ENCODE results near the gene SOBP. TPM values are rescaled to one million over a fixed set of nuclear protein-coding genes. Genes with fewer than 3 reads are reported as not detected.
A peak's percentile ranks its signal among the peaks of the same experiment; 100 is the strongest.

Gene SOBP
- total RNA-seq, 1 experiment from 2014 or later: 0.51 TPM

GRCh38 chr6:107657755-107658461 lies 168.0 kb downstream of the SOBP start:
- peak; percentile 15 for DNase-seq (ENCODE audit: low read depth)
- in situ Hi-C loops (cut with HindIII; ENCODE audit: low pct_unique_long_range_greater_than_20kb, low sequenced_read_pairs): no loop called here

GRCh38 chr6:107658920-107659865 lies 169.3 kb downstream of the SOBP start:
- in situ Hi-C loops (cut with HindIII; ENCODE audit: low pct_unique_long_range_greater_than_20kb, low sequenced_read_pairs): no loop called here
- DNase-seq (ENCODE audit: low read depth): no peak

DNA sequence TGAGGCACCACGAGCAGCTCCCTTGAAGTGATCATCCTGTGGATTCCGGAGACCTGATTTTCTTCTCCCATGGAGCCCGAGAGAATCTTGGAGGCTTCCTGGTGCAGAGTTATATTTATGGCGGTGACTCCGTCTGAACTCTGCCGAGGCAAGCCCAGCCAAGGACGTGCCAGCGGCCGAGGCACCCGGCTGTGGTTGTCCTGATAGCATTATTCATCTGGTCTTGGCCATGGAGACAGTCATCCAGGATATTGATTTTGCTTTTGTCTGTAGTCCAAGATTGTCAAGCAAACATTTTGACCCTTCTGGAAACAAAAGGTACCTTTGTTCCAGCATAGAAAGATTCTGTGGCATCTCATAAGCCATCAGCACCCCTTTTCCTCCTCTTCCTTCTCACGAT lies 170.9 kb downstream of the SOBP start:
- in situ Hi-C loops (cut with HindIII; ENCODE audit: low pct_unique_long_range_greater_than_20kb, low sequenced_read_pairs): no loop called here
- no peak for DNase-seq (ENCODE audit: low read depth)

DNA sequence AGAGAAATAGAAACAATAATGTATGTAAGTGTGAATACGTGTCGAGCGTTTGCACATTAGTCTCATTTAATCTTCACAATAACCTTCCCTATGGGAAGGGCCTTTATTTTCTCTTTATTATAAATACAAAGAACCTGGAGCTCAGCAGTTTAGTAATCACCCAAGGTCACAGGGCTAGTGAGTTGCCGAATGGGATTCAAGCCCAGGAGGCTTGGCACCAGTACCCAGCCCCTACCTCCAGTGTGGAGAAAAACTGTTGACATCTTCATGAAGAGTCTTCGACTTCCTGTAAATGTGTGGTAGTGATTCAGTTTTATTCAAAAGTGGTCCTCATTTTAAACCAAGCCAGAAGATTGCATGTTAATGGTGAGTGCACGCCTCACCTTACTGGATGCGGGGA lies 171.4 kb downstream of the SOBP start:
- in situ Hi-C loops (cut with HindIII; ENCODE audit: low pct_unique_long_range_greater_than_20kb, low sequenced_read_pairs): no loop called here
- no peak for DNase-seq (ENCODE audit: low read depth)

DNA sequence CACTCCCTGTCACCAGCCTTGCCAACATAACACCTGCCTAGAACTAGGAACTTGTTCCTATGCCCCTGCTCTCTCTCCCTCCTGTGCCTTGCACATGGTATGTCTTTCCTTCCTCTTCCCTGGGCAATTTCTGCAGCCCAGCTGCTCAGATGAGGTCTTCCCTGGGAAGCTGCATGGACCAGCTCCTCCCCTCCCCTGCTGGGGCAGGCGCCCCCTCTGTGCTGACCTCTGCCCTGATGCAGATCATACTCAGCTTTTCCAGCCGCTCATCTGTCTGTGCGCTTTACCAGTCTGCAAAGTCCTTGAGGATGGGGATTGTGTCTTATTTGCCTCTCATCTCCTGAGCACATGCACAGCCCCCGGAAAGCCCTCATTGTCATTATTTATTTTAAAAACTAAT lies 172.4 kb downstream of the SOBP start:
- in situ Hi-C loops (cut with HindIII; ENCODE audit: low pct_unique_long_range_greater_than_20kb, low sequenced_read_pairs): no loop called here
- DNase-seq (ENCODE audit: low read depth): no peak

- in situ Hi-C loops (cut with HindIII; ENCODE audit: low pct_unique_long_range_greater_than_20kb, low sequenced_read_pairs): no loop called here
- no peak for DNase-seq (ENCODE audit: low read depth)
These were observed 173.4 kb downstream of the SOBP start for GRCh38 chr6:107663308-107663707.

DNA sequence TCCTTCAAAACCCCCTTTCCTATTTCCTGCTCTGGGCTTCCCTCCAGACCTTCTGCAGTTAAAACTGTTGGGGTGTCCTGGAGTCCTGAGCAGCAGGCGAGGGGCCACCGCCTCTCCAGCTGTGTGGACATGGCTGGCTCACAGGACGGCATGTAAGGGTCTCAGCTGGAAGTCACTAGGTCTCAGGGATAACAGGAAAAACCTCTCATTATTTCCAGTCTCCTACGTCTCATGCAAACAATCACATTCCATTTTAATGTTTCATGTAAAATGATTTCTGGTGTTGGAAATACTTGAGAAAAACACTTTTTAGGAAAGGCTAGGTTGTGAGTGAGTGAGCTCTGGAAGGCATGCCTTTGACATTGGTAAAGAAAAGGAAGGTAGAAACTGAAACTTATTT lies 175.5 kb downstream of the SOBP start:
- no peak for DNase-seq (ENCODE audit: low read depth)
- in situ Hi-C loops (cut with HindIII; ENCODE audit: low pct_unique_long_range_greater_than_20kb, low sequenced_read_pairs): no loop called here

- no peak for DNase-seq (ENCODE audit: low read depth)
- in situ Hi-C loops (cut with HindIII; ENCODE audit: low pct_unique_long_range_greater_than_20kb, low sequenced_read_pairs): no loop called here
These were observed 176.4 kb downstream of the SOBP start for GRCh38 chr6:107666084-107666980.

GRCh38 chr6:107666981-107667601 lies 177.2 kb downstream of the SOBP start:
- no peak for DNase-seq (ENCODE audit: low read depth)
- in situ Hi-C loops (cut with HindIII; ENCODE audit: low pct_unique_long_range_greater_than_20kb, low sequenced_read_pairs): no loop called here

GRCh38 chr6:107667790-107668189 lies 177.9 kb downstream of the SOBP start:
- DNase-seq (ENCODE audit: low read depth): no peak
- in situ Hi-C loops (cut with HindIII; ENCODE audit: low pct_unique_long_range_greater_than_20kb, low sequenced_read_pairs): no loop called here

DNA sequence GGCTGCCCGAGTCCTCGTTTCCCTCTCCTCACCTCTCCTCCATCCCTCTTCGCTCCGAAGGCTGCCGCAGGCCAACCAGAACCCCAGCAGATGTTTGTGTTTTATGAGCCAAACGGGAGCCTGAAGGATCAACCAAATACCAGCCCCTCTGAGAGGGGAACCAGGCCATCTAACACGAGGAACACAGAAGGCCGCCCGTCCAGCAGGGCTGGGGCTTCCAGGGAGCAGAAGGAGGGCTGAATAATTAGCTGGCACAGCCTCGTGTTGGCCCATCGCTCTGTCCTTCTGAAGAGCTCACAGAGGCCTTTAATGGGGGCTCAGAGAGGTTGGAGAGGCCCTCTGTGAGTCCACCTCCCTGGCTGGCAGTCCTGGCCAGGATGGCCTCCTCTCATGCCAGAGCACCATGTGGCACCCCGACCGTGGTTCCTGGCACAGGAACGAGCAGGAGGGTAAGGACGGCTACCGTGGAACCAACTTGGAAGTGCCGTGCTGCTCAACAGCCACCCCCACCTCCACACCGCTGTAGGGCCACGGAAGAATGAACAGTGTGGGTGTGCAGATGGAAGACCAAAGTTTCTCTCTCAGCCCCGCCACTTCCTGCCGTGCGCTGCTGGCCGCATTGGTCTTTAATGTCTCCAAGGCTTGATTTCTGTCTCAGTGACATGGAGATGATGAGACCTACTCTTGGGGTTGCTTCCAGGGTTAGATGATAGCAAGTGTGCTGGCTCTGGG lies 179.0 kb downstream of the SOBP start:
- in situ Hi-C loops (cut with HindIII; ENCODE audit: low pct_unique_long_range_greater_than_20kb, low sequenced_read_pairs): no loop called here
- no peak for DNase-seq (ENCODE audit: low read depth)

GRCh38 chr6:107670792-107671199 lies 180.9 kb downstream of the SOBP start:
- in situ Hi-C loops (cut with HindIII; ENCODE audit: low pct_unique_long_range_greater_than_20kb, low sequenced_read_pairs): no loop called here
- DNase-seq (ENCODE audit: low read depth): no peak

GRCh38 chr6:107673076-107673494 lies 183.2 kb downstream of the SOBP start:
- no peak for DNase-seq (ENCODE audit: low read depth)
- in situ Hi-C loops (cut with HindIII; ENCODE audit: low pct_unique_long_range_greater_than_20kb, low sequenced_read_pairs): no loop called here

DNA sequence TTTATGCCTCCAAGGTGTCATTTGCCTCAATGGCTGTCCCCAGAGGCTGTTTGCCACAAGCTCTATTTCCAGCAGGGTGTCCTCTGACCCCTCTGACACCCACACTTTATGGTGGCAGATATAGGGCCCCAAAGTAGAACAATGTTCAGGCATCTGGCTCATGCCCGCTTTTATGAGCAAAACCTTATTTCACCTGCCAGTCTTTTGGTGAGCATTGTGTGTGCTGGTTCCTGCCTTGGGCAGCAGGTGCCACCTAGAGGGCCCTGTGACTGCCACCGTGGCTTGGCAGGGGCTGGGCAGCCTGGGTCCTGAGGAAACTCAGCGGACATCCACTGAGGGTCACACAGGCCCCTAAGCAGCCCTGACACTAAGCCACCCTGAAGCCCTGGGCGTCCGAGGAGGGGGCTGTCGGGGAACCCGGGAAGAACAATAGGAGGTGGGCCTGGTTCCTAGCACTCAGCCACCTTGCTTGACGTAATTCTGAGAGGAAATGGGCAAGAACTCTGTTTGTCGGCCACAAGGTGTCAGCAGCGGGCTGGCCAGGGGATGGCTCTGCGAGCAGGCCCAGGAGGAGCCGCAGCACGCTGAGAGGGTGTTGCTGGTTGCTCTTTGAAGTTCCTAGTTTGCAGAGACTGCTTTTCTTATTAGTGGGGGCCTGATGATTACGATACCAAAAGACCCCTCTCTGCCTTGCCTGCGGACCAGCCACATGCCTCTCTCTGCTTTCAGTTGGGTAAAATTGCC lies 185.2 kb downstream of the SOBP start:
- peak; percentile 71 for DNase-seq (ENCODE audit: low read depth)
- in situ Hi-C loops (cut with HindIII; ENCODE audit: low pct_unique_long_range_greater_than_20kb, low sequenced_read_pairs): no loop called here

DNA sequence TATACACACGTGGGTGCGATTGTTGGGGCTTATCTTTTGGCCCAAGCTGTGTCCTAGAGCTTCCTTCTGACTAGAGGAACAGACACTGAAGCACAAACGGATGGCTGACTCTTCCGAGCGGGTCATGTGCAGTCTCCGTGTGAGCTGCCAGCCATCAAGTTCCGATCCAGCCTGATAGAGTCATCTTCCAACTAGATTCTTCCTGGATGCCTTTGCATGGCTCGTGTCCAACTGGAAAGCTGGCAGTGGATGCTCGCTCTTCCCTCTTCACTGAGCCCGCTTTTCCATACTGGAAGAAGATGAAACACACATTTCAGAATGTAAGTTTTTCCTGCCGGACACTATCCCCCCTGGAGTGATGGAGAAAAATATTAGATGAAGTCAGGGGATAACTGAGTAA lies 186.1 kb downstream of the SOBP start:
- no peak for DNase-seq (ENCODE audit: low read depth)
- in situ Hi-C loops (cut with HindIII; ENCODE audit: low pct_unique_long_range_greater_than_20kb, low sequenced_read_pairs): no loop called here

GRCh38 chr6:107677399-107677798 lies 187.5 kb downstream of the SOBP start:
- no peak for DNase-seq (ENCODE audit: low read depth)
- in situ Hi-C loops (cut with HindIII; ENCODE audit: low pct_unique_long_range_greater_than_20kb, low sequenced_read_pairs): no loop called here

GRCh38 chr6:107679457-107679856 lies 189.5 kb downstream of the SOBP start:
- in situ Hi-C loops (cut with HindIII; ENCODE audit: low pct_unique_long_range_greater_than_20kb, low sequenced_read_pairs): no loop called here
- peak; percentile 4 for DNase-seq (ENCODE audit: low read depth)
